ENCODE measurements around the gene SLC35A1. TPM values are rescaled to one million over a fixed set of nuclear protein-coding genes. Genes with fewer than 3 reads are reported as not detected.

Gene SLC35A1
- total and polyA plus RNA-seq, 2 of the 4 experiments (the other 2 are of a cell fraction) = 9.7 to 12.4 TPM

- Histone ChIP-seq H3K4ac (ENCODE audit: low read depth, low read length) (no peak overlapping the region), H3K9me1 (ENCODE audit: insufficient read depth, low read length) (peaks cover 5% of the 10 kb centered on the region), H2BK5ac (ENCODE audit: low read depth, low read length, poor library complexity, severe bottlenecking) (peak overlapping the region; percentile 72), H4K8ac (ENCODE audit: low read depth in 2 of 2, low read length in 2 of 2) (no peak overlapping the region), H3K4me3 (ENCODE audit: insufficient read depth, low read depth, low read length) (no peak overlapping the region), H3K18ac (ENCODE audit: low read depth, low read length) (no peak overlapping the region), H3K9ac (ENCODE audit: low read depth, low read length) (no peak overlapping the region), H3K4me2 (ENCODE audit: low read depth, low read length) (no peak overlapping the region), H2AK5ac (ENCODE audit: low read depth, low read length) (no peak overlapping the region), H3K4me1 (ENCODE audit: control insufficient read depth, insufficient read depth, low read length) (peaks cover 10% of the 10 kb centered on the region), H2BK15ac (ENCODE audit: low read depth, low read length) (no peak overlapping the region), H2AFZ (replicated peaks; ENCODE audit: low read length, poor library complexity) (no peak overlapping the region), H3K36me3 (ENCODE audit: control insufficient read depth, insufficient read depth, low read length) (peaks cover 26% of the 10 kb centered on the region), H4K91ac (ENCODE audit: insufficient read depth, low read depth, low read length) (no peak overlapping the region), H2BK20ac (ENCODE audit: low read depth, low read length) (no peak overlapping the region), H3K27me3 (ENCODE audit: control insufficient read depth, insufficient read depth, low read length) (no peaks in the 10 kb centered on the region), H2AK9ac (replicated peaks; ENCODE audit: low read depth, low read length, poor library complexity) (no peak overlapping the region), H3K79me1 (ENCODE audit: low read depth in 1 of 2, low read length in 2 of 2) (peaks cover 6 to 49% of the 10 kb centered on the region in 2 experiments; a peak in 3 of 4 replicates), H3K23ac (ENCODE audit: low read depth, low read length) (no peak overlapping the region), H2BK120ac (ENCODE audit: low read depth, low read length) (no peak overlapping the region), H3K9me3 (ENCODE audit: control insufficient read depth, insufficient read depth, low read length) (no peaks in the 10 kb centered on the region), H3K14ac (replicated peaks; ENCODE audit: low read depth, low read length) (no peak overlapping the region), H3K27ac (ENCODE audit: insufficient read depth, low read length) (no peak overlapping the region), H3K56ac (ENCODE audit: extremely low read depth, insufficient read depth, low read length) (no peak overlapping the region), H4K20me1 (ENCODE audit: insufficient read depth, low read length) (peaks cover 7% of the 10 kb centered on the region; the same call in 1 of the 2 replicates), H4K5ac (ENCODE audit: low read depth, low read length) (no peak overlapping the region)
- 0 out of 2 replicates have a peak, but pooled peaks have one; percentile 8 for TF ChIP-seq CEBPB (IDR thresholded peaks at IDR 0.05; ENCODE audit: low read depth, low read length)
- TF ChIP-seq, protein P1, sequence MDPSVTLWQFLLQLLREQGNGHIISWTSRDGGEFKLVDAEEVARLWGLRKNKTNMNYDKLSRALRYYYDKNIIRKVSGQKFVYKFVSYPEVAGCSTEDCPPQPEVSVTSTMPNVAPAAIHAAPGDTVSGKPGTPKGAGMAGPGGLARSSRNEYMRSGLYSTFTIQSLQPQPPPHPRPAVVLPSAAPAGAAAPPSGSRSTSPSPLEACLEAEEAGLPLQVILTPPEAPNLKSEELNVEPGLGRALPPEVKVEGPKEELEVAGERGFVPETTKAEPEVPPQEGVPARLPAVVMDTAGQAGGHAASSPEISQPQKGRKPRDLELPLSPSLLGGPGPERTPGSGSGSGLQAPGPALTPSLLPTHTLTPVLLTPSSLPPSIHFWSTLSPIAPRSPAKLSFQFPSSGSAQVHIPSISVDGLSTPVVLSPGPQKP (IDR thresholded peaks at IDR 0.05; ENCODE audit: borderline replicate concordance, low read depth, low read length) = no peak
- ATAC-seq (ENCODE audit: low read depth) (peak; percentile 42), DNase-seq (peak; percentile 45)
- dilution Hi-C loops (cut with HindIII; ENCODE audit: low sequenced_read_pairs, unreplicated experiment) (no loop called here), in situ Hi-C loops (cut with MboI; ENCODE audit: low sequenced_read_pairs) (loop anchor here (25.0 kb wide), 1 partner anchor 1304 kb away; no protein-coding TSS in a partner anchor), intact Hi-C loops (cut with micrococcal nuclease) (no loop called here)
- ChIA-PET POLR2A (ENCODE audit: unreplicated experiment) (no interaction called here), CTCF (interaction anchor here (0.6 to 0.9 kb wide), 2 partner anchors 23 to 97 kb away, joined by 3 read pairs; no protein-coding TSS in a partner anchor)
- BruUV-seq (replicated peaks) = no TSS peak
Observed at GRCh38 chr6:87558446-87558845, 85.7 kb downstream of the SLC35A1 start.

All from IMR-90 (cell line).